ENCODE measurements around the gene F2RL3. TPM values are rescaled to one million over a fixed set of nuclear protein-coding genes. Genes with fewer than 3 reads are reported as not detected.

The F2RL3 gene
- polyA plus RNA-seq, 1 donor (not counting 4 experiments of a cell fraction or from before 2014, with no cell fraction given) = not detected

GRCh38 chr19:16915135-16915534, 26.3 kb downstream of the F2RL3 start:
- dilution Hi-C loops (cut with MboI; ENCODE audit: extremely low pct_ligation_motif_present, low sequenced_read_pairs) = no loop called here
- Histone ChIP-seq H3K27ac (ENCODE audit: control insufficient read depth, insufficient read depth, low read length) (no peak overlapping the region), H3K9me1 (ENCODE audit: control insufficient read depth, extremely low read depth, insufficient read depth, low read length) (no peaks in the 10 kb centered on the region), H3K27me3 (ENCODE audit: control insufficient read depth, extremely low read depth, insufficient read depth, low read length) (no peaks in the 10 kb centered on the region), H3K9ac (ENCODE audit: control insufficient read depth, extremely low read depth, insufficient read depth, low read length) (no peak overlapping the region), H3K4me3 (ENCODE audit: control insufficient read depth in 2 of 3, extremely low read depth in 1 of 3, insufficient read depth in 2 of 3, low read depth in 1 of 3, low read length in 3 of 3) (no peak overlapping the region), H3K4me1 (ENCODE audit: control insufficient read depth, extremely low read depth, insufficient read depth, low read length) (no peaks in the 10 kb centered on the region), H4K20me1 (ENCODE audit: control insufficient read depth, extremely low read depth, insufficient read depth, low read length) (no peaks in the 10 kb centered on the region), H3K79me2 (ENCODE audit: control insufficient read depth, insufficient read depth, low read length) (no peaks in the 10 kb centered on the region), H3K9me3 (ENCODE audit: control insufficient read depth, low read depth, low read length) (no peaks in the 10 kb centered on the region), H3K4me2 (ENCODE audit: control insufficient read depth, extremely low read depth, insufficient read depth, low read depth, low read length) (no peak overlapping the region), H2AFZ (ENCODE audit: control insufficient read depth, low read length) (no peak overlapping the region), H3K36me3 (ENCODE audit: control insufficient read depth in 2 of 2, extremely low read depth in 1 of 2, insufficient read depth in 2 of 2, low read length in 2 of 2) (no peaks in the 10 kb centered on the region)
- TF ChIP-seq EZH2 (IDR thresholded peaks at IDR 0.05; ENCODE audit: low read length) (no peak), CTCF (optimal IDR thresholded peaks at IDR 0.05 in 1 of 3, IDR thresholded peaks at IDR 0.05 in 1 of 3, conservative IDR thresholded peaks at IDR 0.05 in 1 of 3; ENCODE audit: extremely low read depth in 1 of 3, insufficient read depth in 2 of 3, low read length in 3 of 3) (no peak)
- DNase-seq (ENCODE audit: low read depth, low spot score) = no peak
- no peak for FAIRE-seq

DNA sequence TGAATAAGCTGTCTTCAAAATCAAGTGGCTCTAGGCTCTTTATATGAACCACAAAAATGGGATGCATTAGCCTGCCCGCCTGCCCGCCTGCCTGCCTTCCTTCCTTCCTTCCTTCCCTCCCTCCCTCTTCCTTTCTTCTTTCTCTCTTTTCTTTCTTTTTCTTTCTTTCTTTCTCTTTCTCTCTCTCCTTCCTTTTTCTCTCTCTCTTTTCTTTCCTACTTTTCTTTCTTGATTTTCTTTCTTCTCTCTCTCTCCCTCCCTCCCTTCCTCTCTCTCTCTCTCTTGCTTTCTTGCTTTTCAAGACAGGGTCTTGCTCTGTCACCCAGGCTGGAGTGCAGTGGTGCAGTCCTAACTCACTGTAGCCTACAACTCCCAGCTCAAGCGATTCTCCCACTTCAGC, 26.9 kb downstream of the F2RL3 start:
- Histone ChIP-seq H4K20me1 (ENCODE audit: control insufficient read depth, extremely low read depth, insufficient read depth, low read length) (no peaks in the 10 kb centered on the region), H3K27me3 (ENCODE audit: control insufficient read depth, extremely low read depth, insufficient read depth, low read length) (no peaks in the 10 kb centered on the region), H3K9me1 (ENCODE audit: control insufficient read depth, extremely low read depth, insufficient read depth, low read length) (no peaks in the 10 kb centered on the region), H3K36me3 (ENCODE audit: control insufficient read depth in 2 of 2, extremely low read depth in 1 of 2, insufficient read depth in 2 of 2, low read length in 2 of 2) (no peaks in the 10 kb centered on the region), H3K79me2 (ENCODE audit: control insufficient read depth, insufficient read depth, low read length) (no peaks in the 10 kb centered on the region), H3K4me1 (ENCODE audit: control insufficient read depth, extremely low read depth, insufficient read depth, low read length) (no peaks in the 10 kb centered on the region), H3K4me2 (ENCODE audit: control insufficient read depth, extremely low read depth, insufficient read depth, low read depth, low read length) (no peak overlapping the region), H3K27ac (ENCODE audit: control insufficient read depth, insufficient read depth, low read length) (no peak overlapping the region), H3K4me3 (ENCODE audit: control insufficient read depth in 2 of 3, extremely low read depth in 1 of 3, insufficient read depth in 2 of 3, low read depth in 1 of 3, low read length in 3 of 3) (no peak overlapping the region), H3K9me3 (ENCODE audit: control insufficient read depth, low read depth, low read length) (no peaks in the 10 kb centered on the region), H2AFZ (ENCODE audit: control insufficient read depth, low read length) (no peak overlapping the region), H3K9ac (ENCODE audit: control insufficient read depth, extremely low read depth, insufficient read depth, low read length) (no peak overlapping the region)
- TF ChIP-seq EZH2 (IDR thresholded peaks at IDR 0.05; ENCODE audit: low read length) (no peak), CTCF (optimal IDR thresholded peaks at IDR 0.05 in 1 of 3, IDR thresholded peaks at IDR 0.05 in 1 of 3, conservative IDR thresholded peaks at IDR 0.05 in 1 of 3; ENCODE audit: extremely low read depth in 1 of 3, insufficient read depth in 2 of 3, low read length in 3 of 3) (no peak)
- DNase-seq (ENCODE audit: low read depth, low spot score) = no peak
- dilution Hi-C loops (cut with MboI; ENCODE audit: extremely low pct_ligation_motif_present, low sequenced_read_pairs) = no loop called here
- FAIRE-seq = no peak

Measured in keratinocyte (primary cell).